ENCODE measurements around the gene HPSE2.

DNA sequence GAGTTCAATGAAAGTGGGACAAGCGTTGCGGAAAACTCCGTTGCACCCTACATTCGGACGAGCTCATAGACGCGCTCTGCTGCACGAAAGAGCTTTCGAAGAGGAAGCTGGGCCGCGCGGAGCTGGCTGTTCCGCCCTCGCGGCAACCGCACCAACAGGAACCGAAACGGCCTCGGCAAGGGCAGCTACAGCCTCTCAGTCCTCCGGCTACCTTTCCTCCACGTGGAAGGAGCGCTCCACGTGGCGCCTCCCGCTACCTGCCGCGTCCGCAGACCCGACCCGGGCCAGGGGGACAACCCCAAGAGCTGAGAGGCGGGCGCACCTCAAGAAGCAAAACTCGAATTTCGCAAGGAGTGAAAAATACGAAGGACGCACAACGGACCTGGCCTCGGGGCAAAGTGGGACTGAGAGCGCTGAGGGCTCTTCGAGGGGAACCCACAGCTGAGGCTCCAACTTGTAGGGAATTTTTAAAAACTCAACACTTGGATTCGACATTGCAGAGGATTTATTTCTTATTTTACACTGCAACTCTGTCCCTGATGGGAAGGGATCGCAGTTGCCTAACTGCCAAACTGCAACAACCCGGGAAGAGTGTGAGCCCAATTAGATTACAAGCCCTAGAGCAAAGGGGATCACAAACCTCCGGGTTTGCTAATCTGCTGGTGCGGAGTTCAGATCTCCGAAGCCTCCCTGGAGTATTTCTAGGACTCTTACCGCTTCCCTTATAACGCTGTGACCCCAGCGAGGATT, 1.4 kb downstream of the HPSE2 start:
- TF ChIP-seq POLR2AphosphoS5 (IDR thresholded peaks at IDR 0.05): no peak
- TF ChIP-seq POLR2A (IDR thresholded peaks at IDR 0.05): no peak
